NK-92 (cell line): ENCODE results near the gene INTS1.
"Not testable (repeated sequence)": the region's sequence is repeated elsewhere in the genome, so short reads cannot be mapped to it uniquely, and the experiment has no call there.

ENCODE experiments used
- DNase-seq: peaks from one replicate; lab custom pipeline; 2025; ENCODE audit not compliant: unreplicated experiment; lab: John Stamatoyannopoulos, UW

The INTS1 gene

DNA sequence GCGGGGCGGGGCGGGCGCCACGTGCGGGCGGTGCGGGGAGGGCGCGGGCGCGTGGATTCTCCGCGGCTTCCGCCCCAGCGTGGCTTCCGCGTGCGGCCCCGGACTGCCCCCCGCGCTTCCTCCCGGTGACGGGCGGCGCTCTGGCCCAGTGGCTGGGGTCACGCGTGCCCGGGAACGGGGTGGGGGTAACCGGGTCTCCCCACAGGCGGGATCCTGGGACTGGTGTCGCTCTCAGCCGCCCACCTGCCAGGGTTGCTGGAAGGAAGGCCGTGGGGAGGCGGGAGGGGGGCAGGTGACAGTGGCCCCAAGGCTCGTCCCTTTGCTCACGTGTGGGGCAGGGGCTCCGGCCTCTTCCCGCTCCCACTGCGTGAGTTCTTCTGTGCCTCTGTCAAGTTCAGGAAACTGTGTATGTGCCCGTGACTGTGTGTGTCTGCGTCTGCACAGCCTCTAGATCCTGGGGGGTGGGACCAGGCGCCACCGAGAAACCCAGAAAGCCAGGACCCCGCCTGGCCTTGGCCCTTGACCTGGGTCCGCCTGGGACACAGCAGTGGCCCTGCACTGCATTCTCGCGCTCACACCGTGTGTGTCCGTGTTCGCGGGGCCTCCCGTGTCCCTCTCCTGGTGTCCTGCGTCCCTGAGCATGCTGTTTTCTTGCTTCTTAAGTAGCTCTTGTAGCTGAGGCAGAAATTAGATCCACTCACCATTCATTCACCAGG, 27.2 kb upstream of the INTS1 start:
- DNase-seq: no peak

DNA sequence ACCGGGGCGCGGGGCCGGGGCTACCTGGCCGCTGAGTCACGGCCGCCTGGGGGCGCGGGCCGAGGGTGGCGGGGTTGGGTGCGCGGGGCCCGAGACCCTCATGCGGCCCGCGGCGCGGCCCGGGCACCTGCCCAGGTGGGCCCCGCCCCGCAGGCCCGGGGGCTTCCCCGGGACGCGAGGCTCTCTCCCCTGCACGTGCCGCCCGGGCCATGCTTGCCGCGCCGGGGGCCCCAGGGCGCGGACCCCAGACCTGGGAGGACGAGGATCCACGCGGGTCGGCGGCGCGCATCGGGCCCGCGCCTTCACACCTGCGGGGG, 26.7 kb upstream of the INTS1 start:
- no peak for DNase-seq

DNA sequence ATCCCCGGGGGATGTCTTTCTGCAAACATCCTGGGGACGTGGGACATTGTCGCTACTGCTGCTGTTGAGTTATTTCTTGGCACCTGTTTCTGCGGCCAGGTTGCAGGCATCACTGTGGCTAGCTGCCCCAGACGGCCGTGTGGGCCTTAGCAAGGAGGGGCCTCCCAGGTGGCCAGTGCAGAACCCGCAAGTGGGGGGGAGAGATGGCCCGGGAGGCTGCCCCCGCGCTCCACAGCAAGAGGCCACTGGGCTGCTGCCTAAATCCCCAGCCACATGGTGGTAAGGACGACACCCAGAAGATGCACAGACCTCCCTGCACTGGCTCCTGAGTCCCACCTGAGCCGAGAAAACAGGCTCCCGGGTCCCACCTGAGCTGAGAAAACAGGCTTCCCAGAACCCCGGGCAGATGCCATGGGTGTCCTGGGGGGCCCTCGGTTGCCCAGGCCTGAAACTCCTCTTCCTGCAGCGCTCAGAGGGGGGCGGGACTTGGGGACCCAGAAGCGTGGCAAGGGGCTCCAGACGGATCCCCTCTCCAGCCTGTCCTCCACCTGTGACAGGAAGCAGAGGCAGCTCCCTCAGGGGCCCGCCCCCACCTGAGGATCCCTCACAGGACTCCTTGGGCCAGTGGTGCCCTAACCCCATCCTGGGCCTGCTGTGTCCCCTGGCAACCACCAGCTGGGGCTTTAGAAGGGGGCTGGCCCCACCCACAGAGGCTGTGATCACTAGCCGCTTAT, 25.4 kb upstream of the INTS1 start:
- DNase-seq: no peak

DNA sequence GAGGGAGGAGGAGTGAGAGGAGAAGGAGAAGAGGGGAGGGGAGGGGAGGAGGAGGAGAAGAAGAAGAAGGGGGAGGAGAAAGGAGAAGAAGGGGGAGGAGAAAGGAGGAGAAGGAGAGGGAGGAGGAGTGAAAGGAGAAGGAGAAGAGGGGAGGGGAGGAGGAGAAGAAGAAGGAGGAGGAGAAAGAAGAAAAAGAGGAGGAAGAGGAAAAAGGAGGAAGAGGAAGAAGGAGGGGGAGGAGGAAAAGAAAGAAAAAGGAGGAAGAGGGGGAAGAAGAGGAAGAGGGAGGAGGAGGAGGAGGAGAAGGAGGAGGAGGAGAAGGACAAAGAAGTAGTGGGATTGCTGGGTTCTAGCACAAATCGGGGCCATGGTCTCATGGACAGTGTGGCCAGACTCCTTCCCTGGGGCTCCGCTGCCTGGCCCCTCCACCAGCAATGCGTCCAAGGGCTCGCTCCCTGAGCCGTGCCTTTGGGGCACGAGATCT, 22.1 kb upstream of the INTS1 start:
- DNase-seq: no peak

DNA sequence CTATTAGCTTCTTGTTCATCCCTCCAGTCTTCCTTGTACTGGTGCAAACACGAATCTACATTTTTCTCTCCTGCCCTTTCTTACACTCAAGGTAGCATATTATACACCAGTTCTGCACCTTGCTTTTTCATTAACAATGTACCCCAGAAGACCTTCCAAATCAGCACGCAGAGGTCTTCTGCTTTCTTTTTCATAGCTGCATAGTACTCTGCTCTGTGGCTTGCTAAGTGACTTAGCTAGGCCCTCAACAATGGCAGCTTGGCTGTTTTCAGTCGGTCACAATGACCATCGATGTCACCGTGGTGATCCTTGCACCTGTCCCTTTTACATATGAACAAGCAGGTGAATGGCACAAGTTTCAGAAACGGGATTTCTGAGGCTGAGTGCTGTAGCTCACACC, 21.2 kb upstream of the INTS1 start:
- DNase-seq: no peak

DNA sequence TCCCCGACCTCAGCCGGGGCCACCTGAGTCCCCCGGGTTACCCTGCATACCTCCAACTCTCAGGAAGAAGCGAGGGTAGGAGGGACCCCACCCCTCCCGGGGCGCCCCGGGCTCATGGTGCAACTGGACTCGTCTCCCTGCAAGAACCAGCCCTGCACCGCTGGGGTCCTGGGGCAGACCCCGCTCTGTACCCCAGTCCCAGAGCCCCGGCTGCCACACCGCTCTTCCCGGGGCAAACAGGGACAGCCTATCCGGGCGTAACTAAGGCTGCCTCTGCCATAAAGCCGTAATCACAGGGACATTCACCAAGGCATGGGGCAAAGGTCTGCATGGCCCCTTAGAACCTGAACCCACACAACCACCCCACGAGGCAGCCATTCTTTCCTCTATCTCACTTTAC, 19.7 kb upstream of the INTS1 start:
- DNase-seq: no peak

DNA sequence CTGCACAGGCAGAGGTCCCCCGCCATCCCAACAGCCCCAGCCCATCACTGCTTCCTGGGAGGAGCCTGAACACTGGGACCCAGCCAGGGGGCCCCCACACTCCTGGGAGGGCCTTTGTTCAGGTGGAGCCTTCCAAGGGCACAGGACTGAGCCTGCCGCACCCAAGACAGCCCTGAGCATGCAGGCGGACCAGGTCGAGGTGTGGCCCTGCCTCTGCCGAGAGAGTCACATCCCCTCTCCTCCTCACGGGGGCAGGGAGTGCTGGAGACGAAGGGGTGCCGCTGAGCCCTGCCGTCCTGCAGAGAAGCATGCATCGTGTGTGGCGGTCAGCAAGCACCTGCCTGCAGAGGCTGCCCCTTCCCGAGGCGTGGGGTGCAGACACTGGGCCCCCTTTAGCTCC, 19.0 kb upstream of the INTS1 start:
- DNase-seq: no peak

DNA sequence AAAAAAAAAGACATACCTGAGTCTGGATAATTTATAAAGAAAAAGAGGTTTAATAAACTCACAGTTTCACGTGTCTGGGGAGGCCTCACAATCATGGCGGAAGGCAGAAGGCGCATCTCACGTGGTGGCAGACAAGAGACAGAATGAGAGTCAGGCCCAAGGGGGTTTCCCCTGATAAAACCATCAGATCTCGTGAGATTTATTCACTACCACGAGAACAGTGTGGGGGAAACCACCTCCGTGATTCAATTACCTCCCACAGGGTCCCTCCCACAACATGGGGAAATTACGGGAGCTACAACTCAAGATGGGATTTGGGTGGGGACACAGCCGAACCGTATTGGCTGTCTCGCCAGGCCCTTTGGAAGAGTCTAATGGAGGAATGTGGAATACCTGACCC, 17.3 kb upstream of the INTS1 start:
- no peak for DNase-seq

DNA sequence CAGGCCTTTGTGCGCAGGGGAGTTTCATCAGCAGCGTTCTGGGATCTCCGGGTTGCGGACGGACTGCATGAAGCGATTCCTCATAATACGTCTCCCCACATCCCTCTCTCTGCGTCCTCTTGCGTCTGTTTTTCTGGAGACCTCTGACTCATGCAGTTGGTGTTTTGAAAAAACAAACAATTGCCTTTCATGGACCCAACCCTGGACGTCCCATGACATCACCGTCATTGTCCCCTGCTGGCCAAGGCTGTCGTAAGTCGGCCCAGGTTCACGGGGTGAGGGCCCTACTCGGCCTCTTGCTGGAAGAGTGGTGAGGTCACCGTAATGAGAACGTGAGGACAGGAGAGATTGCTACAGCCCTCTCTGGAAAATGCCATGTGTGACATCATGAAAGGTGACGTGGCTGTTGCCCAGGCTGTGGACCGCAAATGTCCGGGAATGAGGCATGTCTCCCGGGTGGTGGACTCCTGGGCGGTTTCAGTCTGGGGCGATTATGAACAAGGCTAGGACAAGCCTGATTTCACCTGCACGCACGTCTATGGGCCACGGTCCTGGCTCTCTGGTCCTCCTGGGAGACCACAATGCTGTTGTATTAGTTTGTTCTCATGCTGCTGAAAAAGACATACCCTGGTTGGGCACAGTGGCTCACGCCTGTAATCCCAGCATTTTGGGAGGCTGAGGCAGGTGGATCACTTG, 16.5 kb upstream of the INTS1 start:
- DNase-seq: no peak

DNA sequence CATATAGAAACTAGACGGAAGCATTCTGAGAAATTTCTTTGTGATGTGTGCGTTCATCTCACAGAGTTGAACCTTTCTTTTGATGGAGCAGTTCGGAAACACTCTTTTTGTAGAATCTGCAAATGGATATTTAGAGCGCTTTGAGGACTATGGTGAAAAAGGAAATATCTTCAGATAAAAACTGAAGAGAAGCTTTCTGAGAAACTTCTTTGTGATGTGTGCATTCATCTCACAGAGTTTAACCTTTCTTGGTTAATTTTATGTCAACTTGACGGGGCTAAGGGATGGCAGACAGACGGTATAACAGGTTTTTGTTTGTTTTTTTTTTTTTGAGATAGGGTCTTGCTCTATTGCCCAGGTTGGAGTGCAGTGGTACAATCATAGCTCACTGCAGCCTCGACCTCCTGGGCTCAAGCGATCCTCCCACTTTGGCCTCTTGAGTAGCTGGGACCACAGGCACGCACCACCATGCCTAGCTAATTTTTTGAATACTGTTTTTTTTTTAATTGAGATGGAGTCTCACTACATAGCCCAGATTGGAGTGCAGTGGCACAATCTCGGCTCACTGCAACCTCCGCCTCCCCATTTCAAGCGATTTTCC, 15.2 kb upstream of the INTS1 start:
- not testable (repeated sequence) for DNase-seq

DNA sequence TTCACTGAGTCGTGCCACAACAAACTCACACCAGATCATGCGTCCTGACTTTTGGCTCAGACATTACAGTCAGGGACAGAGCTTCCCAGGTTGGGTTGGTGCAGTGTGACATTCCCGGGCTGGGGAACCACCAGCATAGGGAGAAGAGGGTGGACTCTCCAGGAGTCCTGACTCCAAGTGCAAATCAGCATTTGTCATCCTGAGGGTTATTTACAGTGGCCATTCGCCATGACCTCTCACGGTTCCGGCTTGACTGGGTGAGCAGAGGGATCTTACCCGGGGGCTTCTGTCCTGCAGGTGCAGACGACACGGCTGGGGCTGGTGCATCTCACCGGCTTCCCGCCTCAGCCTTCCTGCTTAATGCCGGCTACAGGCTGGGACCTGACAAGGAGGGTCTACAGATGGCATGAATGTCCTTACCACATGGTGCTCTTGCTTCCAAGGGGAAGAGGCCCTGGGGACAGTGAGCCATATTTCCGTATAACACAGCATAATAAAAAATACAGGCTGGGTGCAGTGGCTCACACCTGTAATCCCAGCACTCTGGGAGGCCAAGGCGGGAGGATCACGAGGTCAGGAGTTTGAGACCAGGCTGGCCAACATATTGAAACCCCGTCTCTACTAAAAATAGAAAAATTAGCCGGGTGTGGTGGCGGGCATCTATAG, 12.5 kb upstream of the INTS1 start:
- no peak for DNase-seq

DNA sequence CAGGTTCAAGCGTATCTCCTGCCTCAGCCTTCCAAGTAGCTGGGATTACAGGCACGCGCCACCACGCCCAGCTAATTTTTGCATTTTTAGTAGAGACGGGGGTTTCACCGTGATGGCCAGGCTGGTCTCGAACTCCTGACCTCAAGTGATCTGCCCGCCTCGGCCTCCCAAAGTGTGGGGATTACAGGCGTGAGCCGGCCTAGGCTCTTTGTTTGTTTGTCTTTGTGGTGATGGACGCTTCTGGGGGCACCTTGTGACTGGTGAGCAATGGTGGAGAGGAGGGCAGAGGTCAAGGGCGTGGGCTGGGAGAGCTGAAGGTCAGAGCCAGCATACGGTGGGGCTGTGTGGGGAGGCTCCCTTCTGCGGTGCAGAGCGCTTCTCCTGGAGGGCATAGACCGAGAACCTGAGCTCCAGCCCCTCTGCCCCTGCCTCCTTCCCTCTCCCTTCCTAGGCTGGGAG, 11.3 kb upstream of the INTS1 start:
- not testable (repeated sequence) for DNase-seq

DNA sequence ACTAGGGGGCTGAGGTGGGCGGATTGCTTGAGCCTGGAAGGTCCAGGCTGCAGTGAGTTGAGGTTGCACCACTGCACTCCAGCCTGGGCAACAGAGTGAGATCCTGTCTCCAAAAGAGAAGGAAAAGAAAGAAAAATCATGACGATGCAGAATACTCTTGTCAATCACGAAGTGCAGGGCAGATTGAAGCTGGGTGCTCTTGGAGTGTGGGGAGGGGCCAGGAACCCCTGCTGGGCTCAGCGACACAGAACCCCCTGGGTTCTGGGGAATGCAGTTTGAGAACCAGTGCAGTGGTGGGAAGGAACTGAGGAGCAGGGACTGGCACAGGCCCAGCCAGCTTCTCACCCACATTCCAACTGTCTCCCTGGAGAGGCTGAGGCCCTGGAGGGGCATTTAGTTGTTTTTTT, 10.8 kb upstream of the INTS1 start:
- DNase-seq: no peak

DNA sequence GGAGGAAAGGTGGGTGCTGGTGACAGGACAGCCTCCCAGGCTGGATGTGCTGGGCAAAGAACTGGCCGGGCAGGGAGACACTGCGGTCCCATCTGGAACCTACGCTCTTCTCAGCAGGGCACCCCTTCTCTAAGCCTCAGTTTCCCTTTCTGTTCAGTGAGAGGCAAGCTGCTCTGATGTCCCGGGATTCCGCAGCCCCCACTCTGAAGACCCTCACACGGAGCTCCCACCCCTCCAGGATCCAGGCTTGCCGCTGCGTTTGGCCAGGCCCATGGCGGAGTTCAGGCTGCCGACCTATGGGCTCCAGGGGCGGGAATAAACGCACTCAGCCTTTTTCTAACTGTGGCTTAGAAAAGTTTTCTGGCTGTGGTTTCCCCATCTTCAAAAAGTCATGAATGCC, 10.2 kb upstream of the INTS1 start:
- no peak for DNase-seq

DNA sequence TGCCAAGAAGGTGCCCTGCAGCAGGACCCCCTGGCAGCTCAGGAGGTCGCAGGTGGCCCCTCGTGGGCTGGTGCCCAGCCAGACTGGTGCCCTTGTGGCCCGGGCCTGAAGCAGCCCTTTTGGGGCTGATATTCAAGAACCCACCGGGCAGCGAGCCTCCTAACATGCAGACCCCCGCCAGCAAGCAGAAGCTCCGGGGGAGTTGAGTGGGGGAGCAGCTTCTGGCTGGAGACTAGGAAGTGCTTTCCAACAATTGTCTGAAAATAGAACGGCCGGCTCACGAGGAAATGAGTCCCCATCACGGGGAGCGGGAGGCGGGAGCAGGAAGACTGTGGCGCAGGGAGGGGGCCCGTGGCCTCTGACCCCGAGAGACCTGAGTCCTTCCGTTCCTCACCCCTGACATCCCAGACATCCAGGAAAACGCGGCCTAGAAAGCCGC, 9.5 kb upstream of the INTS1 start:
- DNase-seq: no peak

DNA sequence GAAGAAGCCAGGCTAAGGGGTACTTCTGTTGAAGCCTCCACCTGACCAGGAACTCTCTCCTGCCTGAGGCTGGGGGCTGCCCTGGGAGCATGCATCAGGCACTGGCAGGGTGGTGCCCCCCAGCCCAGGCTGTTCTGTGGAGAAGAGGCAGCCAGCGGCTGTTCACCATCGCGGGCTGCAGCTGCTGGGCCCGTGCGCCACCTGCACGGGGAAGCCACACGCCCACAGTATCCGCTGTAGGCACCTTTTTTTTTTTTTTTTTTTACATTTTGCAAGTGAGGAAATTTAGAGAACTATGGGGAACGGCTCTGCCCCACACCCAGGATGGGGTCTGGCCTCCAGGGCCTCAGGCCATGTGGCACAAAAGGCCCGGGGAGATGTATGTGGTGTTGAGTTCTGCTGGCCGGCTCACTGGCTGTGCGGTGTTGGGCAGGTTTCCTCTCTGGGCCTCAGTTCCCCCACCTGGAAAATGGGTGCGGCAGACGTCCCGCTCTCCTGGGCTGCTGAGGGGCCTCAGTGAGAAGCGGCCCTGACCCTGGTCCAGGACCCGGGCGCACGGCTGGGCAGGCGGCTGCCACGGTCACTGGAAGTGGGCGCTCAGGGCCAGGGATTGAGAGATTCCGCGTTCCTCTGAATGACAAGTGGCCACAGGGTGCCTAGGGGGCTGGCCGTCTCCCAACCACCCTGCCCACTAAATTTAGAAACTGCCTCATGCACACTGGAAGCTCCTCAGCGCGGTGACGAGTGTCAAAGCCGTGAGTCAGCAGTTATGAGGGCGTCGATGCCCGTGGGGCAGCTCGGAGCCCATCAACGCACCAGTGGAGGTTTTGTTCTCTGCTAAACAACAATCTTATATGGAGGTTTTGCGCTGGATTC, 8.8 kb upstream of the INTS1 start:
- no peak for DNase-seq

DNA sequence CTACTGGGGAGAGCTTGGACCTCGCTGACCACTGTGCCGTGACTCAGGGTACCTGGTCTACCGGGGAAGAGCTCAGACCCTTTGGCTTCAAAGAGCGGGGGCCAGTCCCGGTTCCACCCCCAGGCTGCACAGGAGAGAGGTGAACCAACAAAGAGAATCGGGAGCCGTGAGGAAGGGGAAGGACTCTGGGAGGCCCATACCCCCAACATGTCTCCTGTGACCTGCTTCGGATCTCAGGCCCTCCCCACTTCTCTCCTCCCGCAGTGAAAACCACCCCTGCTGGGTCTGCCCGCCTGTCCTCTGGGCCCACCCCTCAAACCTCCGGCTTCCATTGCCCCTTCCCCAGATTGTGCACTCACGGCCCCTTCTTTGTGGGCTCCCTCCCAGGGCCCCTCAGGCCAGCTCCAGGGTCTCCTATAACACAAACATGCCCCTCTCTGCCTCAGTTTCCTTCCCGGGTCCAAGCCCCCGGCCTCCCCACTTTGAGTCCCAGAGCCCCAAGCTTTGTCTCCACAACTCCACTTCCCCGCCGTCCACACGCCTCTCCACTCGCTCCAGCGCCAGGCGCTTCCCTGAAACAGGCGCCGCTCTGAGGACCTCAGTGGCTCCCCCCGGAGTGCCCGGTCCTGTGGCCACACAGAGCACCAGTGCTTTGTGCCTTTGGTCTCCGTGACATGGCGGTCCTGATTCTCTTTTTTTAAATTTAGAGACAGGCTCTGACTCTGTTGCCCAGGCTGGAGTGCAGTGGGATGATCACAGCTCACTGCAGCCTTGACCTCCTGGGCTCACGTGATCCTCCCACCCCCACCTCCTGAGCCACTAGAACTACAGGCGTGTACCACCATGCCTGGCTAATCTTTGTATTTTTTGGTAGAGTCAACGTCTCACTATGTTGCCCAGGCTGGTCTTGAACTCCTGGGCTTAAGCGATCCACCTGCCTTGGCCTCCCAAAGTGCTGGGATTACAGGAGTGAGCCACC, 7.5 kb upstream of the INTS1 start:
- DNase-seq: no peak

DNA sequence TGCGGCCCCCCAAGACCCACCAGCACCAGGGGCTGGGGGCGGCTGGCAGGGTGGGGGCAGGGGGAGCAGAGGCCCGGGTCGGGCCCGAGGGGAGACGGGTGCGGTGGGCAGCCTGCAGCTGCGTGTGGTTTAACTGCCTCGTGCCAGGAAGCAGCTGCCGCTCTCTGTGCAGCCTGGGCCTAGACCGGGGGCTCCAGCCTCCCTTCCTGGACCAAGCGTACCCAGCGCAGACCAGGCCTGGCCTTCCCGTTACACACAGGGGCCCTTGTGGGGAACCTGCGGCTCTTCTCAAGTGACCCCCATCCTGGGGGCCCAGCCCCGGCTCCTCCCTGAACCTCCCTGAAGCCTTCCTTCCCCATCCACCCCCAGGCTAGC, 6.6 kb upstream of the INTS1 start:
- DNase-seq: no peak

DNA sequence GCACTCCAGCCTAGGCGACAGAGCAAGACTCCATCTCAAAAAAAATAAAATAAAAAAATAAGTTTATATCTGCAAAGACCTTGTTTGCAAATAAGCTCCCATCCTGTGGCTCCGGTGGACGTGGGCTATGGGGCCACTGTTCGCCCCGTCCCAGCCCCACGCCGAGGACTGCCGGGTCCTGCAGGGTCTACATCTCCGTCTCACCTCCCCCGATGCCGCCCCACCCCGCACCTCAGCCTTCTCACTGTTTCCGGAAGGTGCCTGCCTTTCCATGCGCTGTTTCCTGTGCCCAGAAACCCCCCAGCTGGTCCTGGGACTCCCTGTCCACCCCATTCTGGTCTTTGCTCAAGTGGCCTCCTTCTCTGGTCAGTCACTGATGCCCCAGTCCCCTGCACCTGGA, 5.0 kb upstream of the INTS1 start:
- DNase-seq: no peak
